ENCODE measurements around the gene CPLX3. TPM values are rescaled to one million over a fixed set of nuclear protein-coding genes. Genes with fewer than 3 reads are reported as not detected.
A peak's percentile ranks its signal among the peaks of the same experiment; 100 is the strongest.

CPLX3 gene
- polyA plus RNA-seq, 4 donors: 0.03 to 0.13 TPM; not detected in 2

- DNase-seq (ENCODE audit: low read depth in 4 of 4, low spot score in 3 of 4): peak; percentile 70 to 78 (median 74)
Measured at GRCh38 chr15:74842581-74843444, 16.4 kb downstream of the CPLX3 start, which contains the start of gene ULK3. Gene ULK3, minus strand, starts transcription at chr15:74843156. Its CDS starts 51 bp downstream, at chr15:74843105.

- no peak for DNase-seq (ENCODE audit: low read depth in 4 of 4, low spot score in 3 of 4)
Measured at GRCh38 chr15:74843445-74843828, 17.0 kb downstream of the CPLX3 start.

DNA sequence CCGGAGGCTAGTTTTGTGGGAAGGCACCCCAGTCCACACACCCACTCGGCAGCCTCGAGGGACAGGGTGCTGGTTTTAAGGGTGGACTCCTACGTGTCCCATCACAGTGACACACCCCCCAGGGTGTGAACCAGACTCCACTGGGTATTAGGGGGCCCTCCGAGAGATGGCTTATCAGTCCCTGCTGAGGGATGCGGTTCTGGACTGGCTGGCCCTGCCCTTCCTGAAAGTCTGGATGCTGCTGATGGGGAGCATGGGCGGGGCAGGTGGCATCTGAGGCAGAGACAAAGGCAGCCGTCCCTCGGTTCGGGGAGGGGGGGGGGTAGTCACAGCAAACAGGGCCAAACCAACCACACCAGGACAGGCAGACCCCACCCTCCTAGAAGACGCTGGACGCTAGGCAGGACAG, 17.5 kb downstream of the CPLX3 start:
- no peak for DNase-seq (ENCODE audit: low read depth in 4 of 4, low spot score in 3 of 4)

GRCh38 chr15:74844319-74845207, 18.1 kb downstream of the CPLX3 start:
- DNase-seq (ENCODE audit: low read depth in 4 of 4, low spot score in 3 of 4): no peak

- no peak for DNase-seq (ENCODE audit: low read depth in 4 of 4, low spot score in 3 of 4)
Measured at GRCh38 chr15:74845208-74845568, 18.8 kb downstream of the CPLX3 start.

- no peak for DNase-seq (ENCODE audit: low read depth in 4 of 4, low spot score in 3 of 4)
Measured at GRCh38 chr15:74845581-74845980, 19.2 kb downstream of the CPLX3 start.

DNA sequence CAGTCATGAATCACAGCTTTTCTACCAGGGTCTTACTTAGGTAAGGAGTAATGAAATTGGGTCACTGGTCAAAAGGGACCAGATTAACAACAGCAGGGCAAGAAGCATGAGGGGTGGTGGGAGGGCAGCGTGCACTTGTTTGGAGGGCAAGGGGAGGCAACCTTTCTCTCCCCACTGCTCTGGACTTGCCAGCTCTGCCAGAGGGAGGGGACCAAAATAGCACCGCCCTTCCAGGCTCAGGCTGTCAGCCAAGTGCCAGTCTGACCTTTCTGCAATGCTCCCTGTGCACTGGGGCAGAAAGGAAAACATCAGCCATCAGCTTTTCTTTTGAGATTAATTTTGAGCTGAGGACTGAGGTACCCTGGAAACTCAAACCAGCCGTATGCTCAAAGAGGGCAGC, 21.0 kb downstream of the CPLX3 start:
- DNase-seq (ENCODE audit: low read depth in 4 of 4, low spot score in 3 of 4): no peak

DNA sequence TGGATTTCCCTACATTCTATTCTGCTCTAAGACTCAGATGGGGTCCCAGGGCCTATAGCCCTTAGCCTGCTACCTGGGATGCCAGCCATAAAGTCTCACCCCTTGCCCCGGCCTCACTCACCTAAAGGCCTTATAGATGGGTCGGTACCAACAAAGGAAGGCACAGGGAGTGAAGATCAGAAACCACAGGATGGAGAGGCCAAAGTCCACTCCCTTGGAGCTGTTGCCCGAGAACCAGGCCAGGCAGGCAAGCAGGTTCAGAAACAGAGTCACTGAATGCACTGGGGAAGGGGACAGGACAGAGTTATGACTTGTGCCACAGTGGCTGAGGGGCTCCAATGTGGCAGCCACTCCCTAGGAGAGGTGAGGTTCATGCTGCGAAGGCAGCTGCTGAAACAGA, 24.0 kb downstream of the CPLX3 start:
- no peak for DNase-seq (ENCODE audit: low read depth in 4 of 4, low spot score in 3 of 4)

- DNase-seq (ENCODE audit: low read depth in 4 of 4, low spot score in 3 of 4): no peak
Measured at GRCh38 chr15:74851960-74852359, 25.5 kb downstream of the CPLX3 start.

- no peak for DNase-seq (ENCODE audit: low read depth in 4 of 4, low spot score in 3 of 4)
Measured at GRCh38 chr15:74854453-74855022, 28.1 kb downstream of the CPLX3 start.

GRCh38 chr15:74855857-74856256, 29.4 kb downstream of the CPLX3 start:
- DNase-seq (ENCODE audit: low read depth in 4 of 4, low spot score in 3 of 4): no peak

GRCh38 chr15:74856537-74856936, 30.1 kb downstream of the CPLX3 start:
- no peak for DNase-seq (ENCODE audit: low read depth in 4 of 4, low spot score in 3 of 4)

DNA sequence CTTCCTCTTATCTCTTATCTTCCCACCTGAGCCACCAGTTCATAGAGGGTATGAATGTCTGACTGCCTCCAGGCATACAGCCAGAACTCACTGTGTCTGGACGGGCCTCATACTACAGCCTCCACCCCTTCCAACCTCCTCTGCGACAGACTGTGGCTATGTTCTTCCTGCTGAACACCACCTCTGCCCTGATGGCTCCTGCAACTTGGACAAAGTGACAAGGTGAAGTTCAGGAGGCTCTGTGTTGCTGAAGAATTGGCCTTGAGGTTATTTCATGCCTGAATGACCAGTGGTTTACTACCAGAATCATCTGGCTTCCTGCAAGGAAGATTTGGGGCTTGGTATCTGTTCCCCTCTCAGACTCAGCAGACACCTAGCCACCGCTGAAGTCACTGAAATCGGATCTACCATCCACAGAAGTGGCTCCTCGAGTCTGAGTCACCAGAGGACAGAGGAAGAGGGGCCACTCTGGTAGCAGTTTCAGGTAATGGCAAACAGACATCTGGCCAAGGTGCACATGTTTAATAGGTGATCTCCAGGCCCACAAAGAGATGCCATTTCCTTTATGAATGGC, 30.7 kb downstream of the CPLX3 start:
- DNase-seq (ENCODE audit: low read depth in 4 of 4, low spot score in 3 of 4): no peak

GRCh38 chr15:74857671-74858368, 31.4 kb downstream of the CPLX3 start:
- DNase-seq (ENCODE audit: low read depth in 4 of 4, low spot score in 3 of 4): no peak

- DNase-seq (ENCODE audit: low read depth in 4 of 4, low spot score in 3 of 4): no peak
Measured at GRCh38 chr15:74858369-74858740, 31.9 kb downstream of the CPLX3 start.

- no peak for DNase-seq (ENCODE audit: low read depth in 4 of 4, low spot score in 3 of 4)
Measured at GRCh38 chr15:74863239-74864056, 37.0 kb downstream of the CPLX3 start.

- DNase-seq (ENCODE audit: low read depth in 4 of 4, low spot score in 3 of 4): no peak
Measured at GRCh38 chr15:74864296-74864695, 37.9 kb downstream of the CPLX3 start.

DNA sequence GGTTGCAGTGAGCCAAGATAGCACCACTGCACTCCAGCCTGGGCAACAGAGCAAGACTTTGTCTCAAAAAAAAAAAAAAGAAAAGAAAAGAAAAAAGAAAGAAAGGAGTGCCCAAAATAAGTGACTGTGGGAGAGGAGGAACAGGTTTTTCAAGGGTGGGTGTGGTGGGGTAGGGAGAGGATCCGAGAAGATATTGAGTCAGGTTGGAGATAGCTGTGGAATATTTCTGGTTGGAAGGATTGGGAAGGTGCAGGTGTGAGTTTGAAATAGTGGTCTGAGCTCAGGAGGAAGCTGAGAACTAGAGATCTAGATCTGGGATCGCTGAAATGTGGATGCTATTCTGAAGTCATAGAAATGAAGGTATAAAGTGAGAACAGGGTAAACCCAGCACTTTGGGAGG, 38.9 kb downstream of the CPLX3 start:
- DNase-seq (ENCODE audit: low read depth in 4 of 4, low spot score in 3 of 4): no peak

DNA sequence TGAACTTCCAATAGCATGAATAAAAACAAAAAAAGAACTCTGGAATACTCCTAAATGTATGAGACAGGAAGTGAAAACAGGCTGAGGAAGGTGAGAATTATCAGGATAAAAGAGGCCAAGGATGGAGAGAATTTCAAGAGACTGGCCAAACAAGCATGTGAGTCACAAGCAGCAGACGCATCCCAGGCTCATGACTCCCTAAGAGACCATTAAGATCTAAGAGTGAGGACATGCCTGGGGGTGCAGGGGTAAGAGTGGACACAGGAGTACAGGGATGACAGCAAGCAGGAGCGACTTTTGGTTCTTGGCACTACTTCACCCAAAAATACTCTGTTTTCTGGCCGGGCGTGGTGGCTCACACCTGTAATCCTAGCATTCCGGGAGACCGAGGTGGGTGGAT, 39.7 kb downstream of the CPLX3 start:
- no peak for DNase-seq (ENCODE audit: low read depth in 4 of 4, low spot score in 3 of 4)
